Gastroesophageal sphincter (tissue), 4 donors: ENCODE measurements around the gene TANK. TPM values are rescaled to one million over a fixed set of nuclear protein-coding genes. Genes with fewer than 3 reads are reported as not detected.

Experiments
- ATAC-seq: fragments of 150-250 bp; one replicate; pipeline ENCODE4 v1.9.1; 2016; ENCODE audit warnings: mild to moderate bottlenecking, moderate library complexity
- H3K27ac ChIP-seq, 4 donors: fragments of 200-600 bp; sonication (generic) in 3 of 4; 1 replicate in 3 of 4; 2 replicates in 1 of 4; pipeline ENCODE4 v1.5.1; 2016 to 2019
- H3K27me3 ChIP-seq: fragments of 200-600 bp; sonication (generic); one replicate; pipeline ENCODE4 v1.5.1; 2019
- H3K36me3 ChIP-seq, 2 donors: fragments of 200-600 bp; sonication (generic); one replicate each; pipeline ENCODE4 v1.5.1; 2019; ENCODE audit warnings: control low read depth in 1 of 2
- H3K4me1 ChIP-seq, 3 donors: fragments of 200-600 bp; sonication (generic); 1 replicate in 2 of 3; 2 replicates in 1 of 3; pipeline ENCODE4 v1.5.1; 2016 to 2019; ENCODE audit warnings: control low read depth in 2 of 3
- H3K4me3 ChIP-seq, 2 donors: fragments of 200-600 bp; sonication (generic); one replicate each; pipeline ENCODE4 v1.5.1; 2019; ENCODE audit warnings: mild to moderate bottlenecking in 1 of 2, moderate library complexity in 1 of 2
- H3K9me3 ChIP-seq, 3 donors: fragments of 200-600 bp; sonication (generic); one replicate each; pipeline ENCODE4 v1.5.1; 2017 to 2019; ENCODE audit warnings: control low read depth in 2 of 3
- CTCF ChIP-seq, 4 experiments: fragments of 200-600 bp in 2 of 4; fragments of 450-650 bp in 2 of 4; sonication (generic) in 1 of 4; IDR thresholded peaks; one replicate each; pipeline ENCODE4 v1.5.1; 2017 to 2019; ENCODE audit warnings: antibody characterized with exemption in 4 of 4, mild to moderate bottlenecking in 2 of 4, moderate library complexity in 2 of 4
- EP300 ChIP-seq: sonication (generic); formaldehyde crosslinking; IDR thresholded peaks from one replicate; pipeline ENCODE4 v1.6.1; 2017; ENCODE audit warnings: antibody characterized with exemption, mild to moderate bottlenecking
- POLR2A ChIP-seq, 2 donors: fragments of 450-650 bp; IDR thresholded peaks; one replicate each; pipeline ENCODE4 v1.6.1; 2017; ENCODE audit warnings: antibody characterized with exemption in 2 of 2, mild to moderate bottlenecking in 2 of 2, moderate library complexity in 1 of 2
- POLR2AphosphoS5 ChIP-seq: sonication (generic); formaldehyde crosslinking; IDR thresholded peaks from one replicate; pipeline ENCODE4 v1.6.1; 2017; ENCODE audit warnings: antibody characterized with exemption
- WGBS, 2 donors: methylation state at CpG; one replicate each; pipeline ENCODE4 v1.1.5; 2018; ENCODE audit warnings: low coverage in 1 of 2; 5-methylcytosine and 5-hydroxymethylcytosine counted together
- total RNA-seq, 4 donors: library from RNA; depleted of rRNA; stranded (reverse); fragments of >200 nt; gene quantifications; one replicate each; pipeline ENCODE4 v1.1.0, GENCODE V29; 2016

TANK gene
- total RNA-seq = 10 to 100 TPM; 48.3 to 88.2 (median 75.6) TPM

GRCh38 chr2:161160226-161161073, at the start of gene TANK:
Gene TANK (plus strand): TSS chr2:161160428. CDS start chr2:161179663, 19,235 bp downstream.
- TF ChIP-seq CTCF (IDR thresholded peaks at IDR 0.05) (no peak), POLR2AphosphoS5 (peak; percentile 99), POLR2A (IDR thresholded peaks at IDR 0.05) (peak; percentile 92 to 95)
- Histone ChIP-seq H3K36me3 (peaks cover 0 to 12% of the 10 kb centered on the region in 2 donors), H3K9me3 (no peaks in the 10 kb centered on the region), H3K27ac (peak within 1 kb of the TSS; percentile 88 to 99 (median 94)), H3K4me1 (peaks cover 6 to 46% (median 12%) of the 10 kb centered on the region in 3 donors), H3K27me3 (no peaks in the 10 kb centered on the region), H3K4me3 (peak within 1 kb of the TSS; percentile 76 to 78)
- ATAC-seq = peak; percentile 97
- WGBS, 2 donors = 0% methylated on average over 1 to 12 of the region's 50 CpGs

GRCh38 chr2:161111531-161111930, 48.7 kb upstream of the TANK start:
- WGBS, 2 donors = 86 to 100% methylated on average over 2 of the region's 2 CpGs
- TF ChIP-seq POLR2AphosphoS5 = no peak
- TF ChIP-seq POLR2A (IDR thresholded peaks at IDR 0.05) = no peak
- no peak for TF ChIP-seq EP300
- no peak for TF ChIP-seq CTCF (IDR thresholded peaks at IDR 0.05)
- H3K9me3 ChIP-seq = no peaks in the 10 kb centered on the region
- H3K36me3 ChIP-seq = no peaks in the 10 kb centered on the region
- H3K27me3 ChIP-seq = no peaks in the 10 kb centered on the region
- ATAC-seq = no peak
- no peak overlapping the region for H3K27ac ChIP-seq
- no peak overlapping the region for H3K4me3 ChIP-seq
- H3K4me1 ChIP-seq = peaks cover 0 to 8% (median 0%) of the 10 kb centered on the region in 3 donors

- 83 to 92% methylated on average over 1 of the region's 1 CpG for WGBS, 2 donors
- no peaks in the 10 kb centered on the region for H3K27me3 ChIP-seq
- H3K9me3 ChIP-seq = no peaks in the 10 kb centered on the region
- peaks cover 0 to 8% (median 0%) of the 10 kb centered on the region in 3 donors for H3K4me1 ChIP-seq
- no peak overlapping the region for H3K4me3 ChIP-seq
- no peak overlapping the region for H3K27ac ChIP-seq
- no peaks in the 10 kb centered on the region for H3K36me3 ChIP-seq
- TF ChIP-seq CTCF (IDR thresholded peaks at IDR 0.05) (no peak), POLR2AphosphoS5 (no peak), POLR2A (IDR thresholded peaks at IDR 0.05) (no peak), EP300 (no peak)
- ATAC-seq = no peak
These were observed 47.3 kb upstream of the TANK start for GRCh38 chr2:161112908-161113307.

GRCh38 chr2:161113693-161114575, 46.3 kb upstream of the TANK start:
- no peak for ATAC-seq
- peaks cover 0 to 8% (median 0%) of the 10 kb centered on the region in 3 donors for H3K4me1 ChIP-seq
- H3K27me3 ChIP-seq = no peaks in the 10 kb centered on the region
- H3K4me3 ChIP-seq = no peak overlapping the region
- H3K9me3 ChIP-seq = no peaks in the 10 kb centered on the region
- TF ChIP-seq POLR2AphosphoS5 (no peak), CTCF (IDR thresholded peaks at IDR 0.05) (no peak), POLR2A (IDR thresholded peaks at IDR 0.05) (no peak), EP300 (no peak)
- no peak overlapping the region for H3K27ac ChIP-seq
- no peaks in the 10 kb centered on the region for H3K36me3 ChIP-seq
- 91 to 95% methylated on average over 3 to 5 of the region's 5 CpGs for WGBS, 2 donors
